ENCODE measurements around the gene ZNF853. TPM values are rescaled to one million over a fixed set of nuclear protein-coding genes. Genes with fewer than 3 reads are reported as not detected.

The ZNF853 gene
- total RNA-seq, 4 donors from 2014 or later: 17.2 to 27.4 (median 22.1) TPM

GRCh38 chr7:6652446-6653011 lies 37.1 kb downstream of the ZNF853 start:
- WGBS, 2 donors: 97 to 98% methylated on average over 48 to 75 of the region's 75 CpGs
- Histone ChIP-seq H3K4me1 (no peaks in the 10 kb centered on the region), H3K27ac (no peak overlapping the region), H3K36me3 (peaks cover 20 to 27% of the 10 kb centered on the region in 2 donors), H3K9me3 (no peaks in the 10 kb centered on the region), H3K4me3 (replicated peaks in 1 of 3) (no peak overlapping the region), H3K27me3 (no peaks in the 10 kb centered on the region)
- TF ChIP-seq POLR2A (IDR thresholded peaks at IDR 0.05) (no peak), CTCF (IDR thresholded peaks at IDR 0.05) (no peak)
- intact Hi-C loops (cut with DNase I): loop anchor here (10.0 kb wide), 1 partner anchor 52 kb away; the partner anchor contains the start of gene ZNF12
- DNase-seq: no peak

- H3K9me3 ChIP-seq: no peaks in the 10 kb centered on the region
- peaks cover 20 to 27% of the 10 kb centered on the region in 2 donors for H3K36me3 ChIP-seq
- intact Hi-C loops (cut with DNase I): loop anchor here (10.0 kb wide), 1 partner anchor 51 kb away; the partner anchor contains the start of gene ZNF12
- H3K27ac ChIP-seq: no peak overlapping the region
- no peaks in the 10 kb centered on the region for H3K27me3 ChIP-seq
- WGBS, 2 donors: 94 to 95% methylated on average over 88 to 131 of the region's 146 CpGs
- H3K4me3 ChIP-seq (replicated peaks in 1 of 3): no peak overlapping the region
- TF ChIP-seq POLR2A (IDR thresholded peaks at IDR 0.05): no peak
- TF ChIP-seq CTCF (IDR thresholded peaks at IDR 0.05): no peak
- H3K4me1 ChIP-seq: no peaks in the 10 kb centered on the region
- no peak for DNase-seq
Measured at GRCh38 chr7:6653071-6654003, 37.9 kb downstream of the ZNF853 start.

- no peak overlapping the region for H3K27ac ChIP-seq
- TF ChIP-seq CTCF (IDR thresholded peaks at IDR 0.05) (no peak), POLR2A (IDR thresholded peaks at IDR 0.05) (no peak)
- H3K4me1 ChIP-seq: peaks cover 0 to 5% of the 10 kb centered on the region in 2 donors
- no peaks in the 10 kb centered on the region for H3K9me3 ChIP-seq
- H3K4me3 ChIP-seq (replicated peaks in 1 of 3): no peak overlapping the region
- no peak for DNase-seq
- no peaks in the 10 kb centered on the region for H3K27me3 ChIP-seq
- 93 to 98% methylated on average over 28 to 44 of the region's 94 CpGs for WGBS, 2 donors
- intact Hi-C loops (cut with DNase I): loop anchor here (10.0 kb wide), 1 partner anchor 51 kb away; the partner anchor contains the start of gene ZNF12
- peaks cover 20 to 27% of the 10 kb centered on the region in 2 donors for H3K36me3 ChIP-seq
Measured at GRCh38 chr7:6654113-6654841, 38.9 kb downstream of the ZNF853 start.

GRCh38 chr7:6654842-6655610 lies 39.6 kb downstream of the ZNF853 start:
- Histone ChIP-seq H3K4me1 (peaks cover 0 to 10% of the 10 kb centered on the region in 2 donors), H3K9me3 (no peaks in the 10 kb centered on the region), H3K27me3 (no peaks in the 10 kb centered on the region), H3K27ac (no peak overlapping the region), H3K36me3 (peaks cover 20 to 27% of the 10 kb centered on the region in 2 donors), H3K4me3 (replicated peaks in 1 of 3) (no peak overlapping the region)
- TF ChIP-seq CTCF (IDR thresholded peaks at IDR 0.05): no peak
- no peak for TF ChIP-seq POLR2A (IDR thresholded peaks at IDR 0.05)
- no peak for DNase-seq
- 94 to 95% methylated on average over 47 of the region's 48 CpGs for WGBS, 2 donors
- intact Hi-C loops (cut with DNase I): loop anchor here (10.0 kb wide), 1 partner anchor 50 kb away; the partner anchor contains the start of gene ZNF12

Measured in thyroid gland (tissue), 4 donors.